ENCODE results near the gene PPIE.

PPIE gene

DNA sequence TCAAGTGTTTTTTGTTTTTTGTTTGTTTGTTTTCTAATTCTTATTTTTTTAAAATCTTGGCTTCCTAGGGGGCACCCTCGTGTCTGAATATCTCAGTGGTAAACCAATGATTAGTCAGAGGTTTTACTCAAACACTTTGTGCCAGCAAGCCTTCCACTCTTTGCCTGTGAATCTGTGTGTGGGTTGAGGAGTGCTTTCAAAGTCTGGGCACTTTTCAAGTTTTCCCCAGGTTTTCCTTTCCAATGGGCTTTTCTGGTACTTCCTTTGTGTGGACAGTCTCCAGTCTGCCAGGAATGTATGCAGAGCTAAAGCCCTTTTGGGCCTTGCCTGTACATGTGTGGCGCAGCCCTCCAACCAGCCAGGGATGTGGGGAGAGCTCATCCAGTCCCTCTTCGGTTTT is 9.7 kb upstream of the PPIE start:
- no peak for DNase-seq (ENCODE audit: low read depth)
- no peak for TF ChIP-seq CTCF (conservative IDR thresholded peaks at IDR 0.05; ENCODE audit: low read depth, low read length)
- no peak overlapping the region for H3K4me3 ChIP-seq (ENCODE audit: low read length)

- no peak for DNase-seq (ENCODE audit: low read depth)
- no peak for TF ChIP-seq CTCF (conservative IDR thresholded peaks at IDR 0.05; ENCODE audit: low read depth, low read length)
- no peak overlapping the region for H3K4me3 ChIP-seq (ENCODE audit: low read length)
Measured at GRCh38 chr1:39729842-39730241, 8.8 kb upstream of the PPIE start.

DNA sequence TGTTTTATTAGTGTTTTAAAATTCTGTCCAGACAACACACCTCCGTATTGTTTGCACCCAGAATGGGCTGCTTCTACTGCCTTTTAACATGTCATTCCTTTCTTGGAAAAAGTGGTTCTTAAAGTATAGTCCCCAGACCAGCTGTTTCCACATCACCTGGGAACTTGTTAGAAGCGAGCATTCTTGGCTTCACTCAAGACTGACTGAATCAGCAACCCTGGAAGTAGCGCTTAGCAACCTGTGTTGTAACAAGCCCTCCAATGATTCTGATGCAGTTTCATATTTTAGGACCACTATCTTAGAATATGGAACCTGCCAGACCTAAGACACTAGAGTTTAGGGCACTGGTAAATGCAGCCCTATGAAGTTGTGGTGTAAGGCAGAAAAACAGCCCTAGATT is 6.0 kb upstream of the PPIE start:
- TF ChIP-seq CTCF (conservative IDR thresholded peaks at IDR 0.05; ENCODE audit: low read depth, low read length): no peak
- H3K4me3 ChIP-seq (ENCODE audit: low read length): no peak overlapping the region
- DNase-seq (ENCODE audit: low read depth): no peak

GRCh38 chr1:39733161-39733560 is 5.5 kb upstream of the PPIE start:
- no peak overlapping the region for H3K4me3 ChIP-seq (ENCODE audit: low read length)
- no peak for DNase-seq (ENCODE audit: low read depth)
- TF ChIP-seq CTCF (conservative IDR thresholded peaks at IDR 0.05; ENCODE audit: low read depth, low read length): no peak

GRCh38 chr1:39735731-39736130 is 3.0 kb upstream of the PPIE start:
- H3K4me3 ChIP-seq (ENCODE audit: low read length): no peak overlapping the region
- no peak for DNase-seq (ENCODE audit: low read depth)
- no peak for TF ChIP-seq CTCF (conservative IDR thresholded peaks at IDR 0.05; ENCODE audit: low read depth, low read length)

- H3K4me3 ChIP-seq (ENCODE audit: low read length): no peak overlapping the region
- no peak for TF ChIP-seq CTCF (conservative IDR thresholded peaks at IDR 0.05; ENCODE audit: low read depth, low read length)
- no peak for DNase-seq (ENCODE audit: low read depth)
Measured at GRCh38 chr1:39737546-39738169, 1.0 kb upstream of the PPIE start.

- DNase-seq (ENCODE audit: low read depth): no peak
- no peak for TF ChIP-seq CTCF (conservative IDR thresholded peaks at IDR 0.05; ENCODE audit: low read depth, low read length)
- H3K4me3 ChIP-seq (ENCODE audit: low read length): no peak overlapping the region
Measured at GRCh38 chr1:39745016-39745670, 6.5 kb downstream of the PPIE start.
